ENCODE data around the gene AP2A1. TPM values are rescaled to one million over a fixed set of nuclear protein-coding genes. Genes with fewer than 3 reads are reported as not detected.

The AP2A1 gene
- total RNA-seq, 1 donor from 2014 or later: 98.9 TPM

DNA sequence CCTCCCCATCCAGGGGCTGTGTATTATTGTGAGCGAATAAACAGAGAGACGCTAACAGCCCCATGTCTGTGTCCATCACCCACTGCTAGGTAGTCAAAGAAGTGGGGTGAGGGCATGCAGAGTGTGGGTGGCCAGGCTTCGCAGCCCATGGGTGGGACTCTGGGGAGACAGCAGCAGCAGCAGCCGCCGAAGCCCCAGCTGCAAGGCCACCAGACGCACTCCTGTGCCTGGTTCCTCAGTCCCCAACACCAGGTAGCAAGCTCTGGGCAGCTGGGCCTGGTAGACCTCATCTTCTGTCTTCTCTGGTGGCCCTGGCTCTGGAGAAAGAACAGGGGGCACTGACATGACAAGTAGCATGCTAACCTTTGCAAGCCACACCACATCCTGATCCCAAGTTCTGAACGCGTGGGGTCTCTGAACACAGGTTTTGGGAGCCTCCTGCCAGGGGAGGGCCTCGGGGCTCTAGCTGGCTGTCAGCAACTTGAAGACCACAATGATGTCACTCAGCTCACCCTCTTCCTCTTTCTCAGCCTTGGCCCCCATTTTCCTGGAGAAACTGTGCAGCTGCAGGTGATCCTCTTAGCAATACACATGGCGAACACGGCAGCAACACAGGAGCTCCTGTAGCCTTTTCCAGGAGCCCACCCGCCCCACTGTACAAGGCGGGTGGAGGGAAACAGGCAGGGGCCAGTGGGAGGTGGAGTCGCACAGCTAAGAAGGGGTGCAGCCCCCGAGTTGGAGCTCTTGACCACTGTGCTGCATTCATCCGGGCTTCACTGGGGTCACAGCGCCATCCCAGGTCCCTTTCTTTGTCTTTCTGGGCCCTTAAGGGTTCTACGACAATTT lies 40.5 kb downstream of the AP2A1 start:
- Histone ChIP-seq H3K36me3 (ENCODE audit: control insufficient read depth, insufficient read depth, low read length) (no peaks in the 10 kb centered on the region), H3K4me3 (ENCODE audit: low read depth, low read length) (no peak overlapping the region), H3K27me3 (ENCODE audit: control insufficient read depth, insufficient read depth, low read length) (no peaks in the 10 kb centered on the region)
- DNase-seq (ENCODE audit: low read depth): no peak
- TF ChIP-seq, protein P1, sequence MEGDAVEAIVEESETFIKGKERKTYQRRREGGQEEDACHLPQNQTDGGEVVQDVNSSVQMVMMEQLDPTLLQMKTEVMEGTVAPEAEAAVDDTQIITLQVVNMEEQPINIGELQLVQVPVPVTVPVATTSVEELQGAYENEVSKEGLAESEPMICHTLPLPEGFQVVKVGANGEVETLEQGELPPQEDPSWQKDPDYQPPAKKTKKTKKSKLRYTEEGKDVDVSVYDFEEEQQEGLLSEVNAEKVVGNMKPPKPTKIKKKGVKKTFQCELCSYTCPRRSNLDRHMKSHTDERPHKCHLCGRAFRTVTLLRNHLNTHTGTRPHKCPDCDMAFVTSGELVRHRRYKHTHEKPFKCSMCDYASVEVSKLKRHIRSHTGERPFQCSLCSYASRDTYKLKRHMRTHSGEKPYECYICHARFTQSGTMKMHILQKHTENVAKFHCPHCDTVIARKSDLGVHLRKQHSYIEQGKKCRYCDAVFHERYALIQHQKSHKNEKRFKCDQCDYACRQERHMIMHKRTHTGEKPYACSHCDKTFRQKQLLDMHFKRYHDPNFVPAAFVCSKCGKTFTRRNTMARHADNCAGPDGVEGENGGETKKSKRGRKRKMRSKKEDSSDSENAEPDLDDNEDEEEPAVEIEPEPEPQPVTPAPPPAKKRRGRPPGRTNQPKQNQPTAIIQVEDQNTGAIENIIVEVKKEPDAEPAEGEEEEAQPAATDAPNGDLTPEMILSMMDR (IDR thresholded peaks at IDR 0.05; ENCODE audit: insufficient read depth, low read length, poor library complexity, severe bottlenecking): no peak

DNA sequence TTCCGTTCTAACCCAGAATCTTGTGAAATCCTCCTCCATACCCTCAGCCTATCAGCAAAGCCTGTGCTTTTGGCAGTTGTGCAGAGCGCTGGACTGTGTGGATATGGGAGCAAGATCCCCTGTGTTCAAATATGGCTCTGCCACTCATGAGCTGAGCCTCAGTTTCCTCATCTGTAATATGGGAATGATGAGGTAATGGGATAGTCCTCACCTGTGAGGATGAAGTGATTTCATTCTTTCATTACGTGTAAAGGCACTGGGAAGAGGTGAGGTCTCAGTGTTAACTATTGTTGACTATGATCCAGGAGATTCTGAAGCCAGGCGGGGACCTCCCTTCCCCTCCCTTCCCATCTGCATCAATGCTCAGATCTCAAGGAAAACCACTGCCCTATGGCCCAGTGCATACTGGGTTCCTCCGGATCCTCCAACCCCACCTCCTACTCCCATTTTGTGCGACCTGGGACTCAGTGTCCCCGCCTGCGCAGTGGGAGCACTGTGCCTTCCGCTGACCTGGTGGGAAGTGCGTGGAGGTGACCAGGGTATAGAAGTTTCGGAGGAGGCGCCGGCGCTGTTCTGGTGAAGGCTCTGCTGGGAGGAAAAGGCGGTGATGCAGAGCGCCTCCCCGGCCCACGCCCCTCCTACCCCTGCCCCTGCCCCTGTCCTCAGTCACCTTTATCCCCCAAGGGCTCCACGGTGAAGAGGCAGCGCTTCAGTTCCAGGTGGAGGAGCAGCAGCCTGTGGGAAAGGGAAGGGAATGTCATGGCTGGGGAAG lies 41.3 kb downstream of the AP2A1 start:
- Histone ChIP-seq H3K4me3 (ENCODE audit: low read depth, low read length) (no peak overlapping the region), H3K36me3 (ENCODE audit: control insufficient read depth, insufficient read depth, low read length) (no peaks in the 10 kb centered on the region), H3K27me3 (ENCODE audit: control insufficient read depth, insufficient read depth, low read length) (no peaks in the 10 kb centered on the region)
- no peak for DNase-seq (ENCODE audit: low read depth)
- TF ChIP-seq, protein P1 (IDR thresholded peaks at IDR 0.05; ENCODE audit: insufficient read depth, low read length, poor library complexity, severe bottlenecking): no peak

DNA sequence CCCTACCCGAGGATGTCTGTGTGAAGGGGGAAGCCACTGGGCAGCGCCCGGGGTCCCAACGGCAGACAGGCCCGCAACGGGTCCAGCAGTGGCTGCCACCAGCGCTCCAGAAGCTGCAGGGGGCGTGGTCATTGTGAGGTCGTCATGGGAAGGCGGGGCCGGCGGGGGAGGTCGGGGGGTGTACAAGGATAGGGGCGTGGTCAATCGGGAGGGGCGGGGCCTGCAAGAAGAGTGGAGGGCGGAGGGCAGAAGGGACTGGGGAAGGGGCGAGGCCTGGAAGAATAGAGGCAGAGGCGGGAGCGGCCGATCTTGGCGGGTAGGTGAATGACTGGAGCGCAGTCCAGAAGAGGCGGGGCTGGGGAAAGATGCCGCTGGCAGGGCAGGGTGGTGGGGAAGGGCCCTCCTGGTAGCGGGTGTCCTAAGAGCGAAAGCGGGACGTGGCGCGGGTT lies 41.9 kb downstream of the AP2A1 start:
- H3K4me3 ChIP-seq (ENCODE audit: low read depth, low read length): peak overlapping the region; percentile 51
- H3K36me3 ChIP-seq (ENCODE audit: control insufficient read depth, insufficient read depth, low read length): no peaks in the 10 kb centered on the region
- no peaks in the 10 kb centered on the region for H3K27me3 ChIP-seq (ENCODE audit: control insufficient read depth, insufficient read depth, low read length)
- TF ChIP-seq, protein P1 (IDR thresholded peaks at IDR 0.05; ENCODE audit: insufficient read depth, low read length, poor library complexity, severe bottlenecking): no peak
- peak; percentile 28 for DNase-seq (ENCODE audit: low read depth)

DNA sequence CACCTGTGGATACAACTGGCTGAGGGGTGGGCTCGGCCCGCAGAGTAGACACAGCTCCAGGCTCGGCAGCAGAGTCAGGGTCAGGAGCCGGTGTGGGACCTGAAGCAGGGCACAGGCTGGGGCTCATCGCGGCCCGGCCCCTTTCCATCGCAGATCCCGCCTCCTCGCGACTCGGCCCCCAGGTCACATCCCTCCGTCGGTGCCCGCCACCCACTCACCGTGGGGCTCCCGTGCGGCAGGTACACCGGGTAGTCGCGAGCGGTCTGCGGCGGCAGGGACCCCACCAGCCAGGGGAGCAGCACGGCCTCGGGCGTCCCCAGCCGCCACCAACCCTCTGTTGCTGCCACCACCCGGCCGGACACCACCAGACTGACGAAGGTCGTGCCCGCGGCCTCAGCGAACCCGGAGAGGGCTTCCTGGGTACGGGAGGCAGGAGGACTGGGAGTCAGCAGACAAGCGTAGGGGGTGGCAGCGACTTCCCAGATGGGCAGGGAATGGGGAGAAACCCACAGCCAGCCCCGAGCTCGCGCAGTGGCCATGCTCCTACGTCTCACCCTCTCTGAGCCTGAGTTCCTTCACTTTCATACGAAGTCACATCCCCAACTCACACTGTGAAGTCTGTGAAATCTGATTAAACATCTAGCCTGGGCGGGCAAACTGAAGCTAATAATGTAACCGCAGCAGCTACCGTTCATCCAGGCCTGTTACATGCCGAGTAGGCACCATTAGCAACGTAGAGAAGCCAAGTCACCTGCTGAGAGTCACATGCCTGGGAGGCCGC lies 42.5 kb downstream of the AP2A1 start:
- no peaks in the 10 kb centered on the region for H3K36me3 ChIP-seq (ENCODE audit: control insufficient read depth, insufficient read depth, low read length)
- peak overlapping the region; percentile 51 for H3K4me3 ChIP-seq (ENCODE audit: low read depth, low read length)
- TF ChIP-seq, protein P1 (IDR thresholded peaks at IDR 0.05; ENCODE audit: insufficient read depth, low read length, poor library complexity, severe bottlenecking): peak; percentile 4
- H3K27me3 ChIP-seq (ENCODE audit: control insufficient read depth, insufficient read depth, low read length): no peaks in the 10 kb centered on the region
- DNase-seq (ENCODE audit: low read depth): no peak

DNA sequence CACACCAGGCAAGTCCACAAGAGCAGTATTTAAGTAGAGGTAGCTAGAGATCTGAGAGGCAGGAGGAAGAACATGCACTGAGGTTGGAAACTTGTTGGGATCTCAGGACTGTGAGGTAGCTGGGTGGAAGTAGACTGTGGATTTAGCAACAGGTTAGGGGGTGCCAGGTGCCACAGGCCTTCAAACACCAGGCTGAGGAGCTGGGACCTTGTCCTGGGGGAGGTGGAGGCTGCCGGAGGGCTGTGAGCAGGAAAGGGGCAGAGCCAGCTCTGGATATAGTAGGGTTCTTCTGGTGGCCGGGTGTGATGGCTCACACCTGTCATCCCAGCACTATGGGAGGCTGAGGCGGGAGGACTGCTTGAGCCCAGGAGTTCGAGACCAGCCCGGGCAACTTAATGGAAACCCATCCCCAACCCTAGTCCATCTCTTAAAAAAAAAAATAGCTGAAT lies 43.2 kb downstream of the AP2A1 start:
- Histone ChIP-seq H3K36me3 (ENCODE audit: control insufficient read depth, insufficient read depth, low read length) (no peaks in the 10 kb centered on the region), H3K27me3 (ENCODE audit: control insufficient read depth, insufficient read depth, low read length) (no peaks in the 10 kb centered on the region), H3K4me3 (ENCODE audit: low read depth, low read length) (no peak overlapping the region)
- DNase-seq (ENCODE audit: low read depth): no peak
- TF ChIP-seq, protein P1 (IDR thresholded peaks at IDR 0.05; ENCODE audit: insufficient read depth, low read length, poor library complexity, severe bottlenecking): no peak
